Endothelial cell of umbilical vein (primary cell): ENCODE measurements around the gene HIVEP1. TPM values are rescaled to one million over a fixed set of nuclear protein-coding genes. Genes with fewer than 3 reads are reported as not detected.

ENCODE experiments used
- BruUV-seq: library from RNA; stranded (reverse); fragments of 400-500 nt; replicated peaks from 2 replicates; lab custom pipeline; 2021; lab: Mats Ljungman, UMichigan
- CTCF ChIA-PET: fragments of 300-600, 350-600 bp; sonication (Branson Sonifier 250); formaldehyde crosslinking; loops from one replicate; lab custom pipeline; 2021; ENCODE audit warnings: antibody characterized with exemption, inconsistent platforms; lab: Charles Lee
- POLR2A ChIA-PET: fragments of 300-600, 350-600 bp; sonication (Branson Sonifier 250); formaldehyde crosslinking; loops from one replicate; lab custom pipeline; 2021; ENCODE audit warnings: antibody characterized with exemption, inconsistent platforms; lab: Charles Lee
- DNase-seq: peaks from one replicate; pipeline ENCODE4 v3.0.0-alpha.2; 2011; ENCODE audit warnings: low read depth, low spot score
- FAIRE-seq: peaks from 2 replicates; lab custom pipeline; 2011; peaks lifted over from hg19 to GRCh38; lab: Jason Lieb, UNC
- H2AFZ ChIP-seq: 2 replicates; pipeline ENCODE4 v1.6.0; 2012; ENCODE audit warnings: low read depth, low read length, control low read depth, inconsistent platforms
- H3K27ac ChIP-seq: 2 replicates; pipeline ENCODE4 v1.5.1; 2011; ENCODE audit warnings: low read depth, mild to moderate bottlenecking, control low read depth, low read length, moderate library complexity; ENCODE audit not compliant: insufficient read depth
- H3K27me3 ChIP-seq, 2 experiments: 2 replicates each; pipeline versions ENCODE4 v1.6.0 to v1.6.1; 2011; ENCODE audit warnings: low read length in 2 of 2, mixed read lengths in 1 of 2; ENCODE audit not compliant: control insufficient read depth in 2 of 2, insufficient read depth in 2 of 2
- H3K36me3 ChIP-seq, 2 experiments: 2 replicates in 1 of 2; 3 replicates in 1 of 2; pipeline ENCODE4 v1.5.1; 2011; ENCODE audit warnings: low read length in 2 of 2, mild to moderate bottlenecking in 1 of 2, moderate library complexity in 1 of 2; ENCODE audit not compliant: control insufficient read depth in 2 of 2, insufficient read depth in 2 of 2; ENCODE audit errors: extremely low read depth in 1 of 2
- H3K4me1 ChIP-seq: 3 replicates; pipeline ENCODE4 v1.5.1; 2011; ENCODE audit warnings: mild to moderate bottlenecking, low read length; ENCODE audit not compliant: control insufficient read depth, insufficient read depth; ENCODE audit errors: extremely low read depth
- H3K4me2 ChIP-seq: 2 replicates; pipeline ENCODE4 v1.6.1; 2011; ENCODE audit warnings: low read length, control low read depth, mixed read lengths; ENCODE audit not compliant: insufficient read depth
- H3K4me3 ChIP-seq, 3 experiments: fragments of 200-600 bp in 1 of 3; sonication (generic), shearing (Covaris generic) in 1 of 3; replicated peaks in 1 of 3; 2 replicates each; pipeline ENCODE4 v1.5.1; 2011 to 2016; ENCODE audit warnings: control low read depth in 3 of 3, low read length in 3 of 3, mild to moderate bottlenecking in 2 of 3, inconsistent platforms in 1 of 3, low read depth in 1 of 3, moderate library complexity in 1 of 3; ENCODE audit not compliant: insufficient read depth in 1 of 3
- H3K79me2 ChIP-seq: 2 replicates; pipeline ENCODE4 v1.6.0; 2012; ENCODE audit warnings: low read length, inconsistent platforms; ENCODE audit not compliant: control insufficient read depth, insufficient read depth
- H3K9ac ChIP-seq: replicated peaks from 2 replicates; pipeline ENCODE3; 2011; ENCODE audit warnings: low read length, control low read depth; ENCODE audit not compliant: insufficient read depth; ENCODE audit errors: extremely low read depth
- H3K9me1 ChIP-seq: replicated peaks from 3 replicates; pipeline ENCODE4 v1.6.0; 2011; ENCODE audit warnings: mild to moderate bottlenecking, low read length; ENCODE audit not compliant: control insufficient read depth, insufficient read depth; ENCODE audit errors: extremely low read depth
- H3K9me3 ChIP-seq: replicated peaks from 2 replicates; pipeline ENCODE4 v1.5.1; 2012; ENCODE audit warnings: low read length, inconsistent platforms; ENCODE audit not compliant: control insufficient read depth, insufficient read depth
- H4K20me1 ChIP-seq: replicated peaks from 2 replicates; pipeline ENCODE3; 2011; ENCODE audit warnings: mild to moderate bottlenecking, low read length; ENCODE audit not compliant: control insufficient read depth, insufficient read depth; ENCODE audit errors: extremely low read depth
- CTCF ChIP-seq, 2 donors: IDR thresholded peaks; 1 replicate in 1 of 2; 2 replicates in 1 of 2; pipeline ENCODE4 v1.5.1; 2011; ENCODE audit warnings: low read length in 2 of 2, mild to moderate bottlenecking in 2 of 2, moderate library complexity in 2 of 2, control low read depth in 1 of 2, inconsistent platforms in 1 of 2, low read depth in 1 of 2; ENCODE audit not compliant: insufficient read depth in 1 of 2; ENCODE audit errors: extremely low read depth in 1 of 2
- EZH2 ChIP-seq: IDR thresholded peaks from 2 replicates; pipeline ENCODE4 v1.6.1; 2012; ENCODE audit warnings: borderline replicate concordance, low read depth, mild to moderate bottlenecking, moderate library complexity, low read length, inconsistent platforms; ENCODE audit not compliant: severe bottlenecking
- FOS ChIP-seq: IDR thresholded peaks from 2 replicates; pipeline ENCODE4 v1.6.1; 2011; ENCODE audit warnings: mild to moderate bottlenecking, low read length, moderate library complexity, borderline replicate concordance; ENCODE audit not compliant: insufficient read depth
- GATA2 ChIP-seq: IDR thresholded peaks from 2 replicates; pipeline ENCODE4 v1.7.0; 2011; ENCODE audit warnings: low read depth, mild to moderate bottlenecking, moderate library complexity, mixed read lengths, low read length; ENCODE audit not compliant: insufficient read length, insufficient read depth
- JUN ChIP-seq: IDR thresholded peaks from 2 replicates; pipeline ENCODE4 v1.6.1; 2011; ENCODE audit warnings: borderline replicate concordance, low read depth; ENCODE audit not compliant: insufficient read length, insufficient read depth
- MAX ChIP-seq: IDR thresholded peaks from 2 replicates; pipeline ENCODE4 v1.6.1; 2011; ENCODE audit not compliant: insufficient read depth, insufficient read length
- MYC ChIP-seq: IDR thresholded peaks from one replicate; pipeline ENCODE4 v1.6.1; 2011; ENCODE audit warnings: mild to moderate bottlenecking, low read depth, low read length
- POLR2A ChIP-seq: IDR thresholded peaks from 2 replicates; pipeline ENCODE4 v1.6.1; 2012; ENCODE audit warnings: low read depth, mild to moderate bottlenecking, control low read depth, low read length
- POLR2AphosphoS5 ChIP-seq: IDR thresholded peaks from 2 replicates; pipeline ENCODE4 v1.6.1; 2012; ENCODE audit warnings: low read depth, mild to moderate bottlenecking, control low read depth, low read length, moderate library complexity; ENCODE audit not compliant: insufficient read depth
- dilution Hi-C: fragments of 300-500 bp; cut with MboI; formaldehyde crosslinking; loops from one replicate; pipeline ENCODE4 v1.15.0; 2019; ENCODE audit warnings: low sequenced_read_pairs; ENCODE audit not compliant: extremely low pct_ligation_motif_present
- intact Hi-C: fragments of 100-400 bp; cut with micrococcal nuclease; formaldehyde crosslinking; loops from one replicate; pipeline ENCODE4 v1.10.0; 2022
- polyA plus RNA-seq, 4 experiments: library from polyadenylated mRNA; depleted of rRNA in 3 of 4; stranded (reverse) in 3 of 4; unstranded in 1 of 4; fragments of >200 nt; gene quantifications; 2 replicates each; pipeline versions ENCODE4 v1.2.1 to v1.2.3, GENCODE V29; 2011 to 2012; ENCODE audit warnings: missing spikeins in 1 of 4
- total RNA-seq: library from RNA; stranded (reverse); gene quantifications from 2 replicates; pipeline ENCODE4 v1.2.3, GENCODE V29; 2021

HIVEP1 gene
- total and polyA plus RNA-seq, 2 donors (not counting 3 experiments of a cell fraction or from before 2014, with no cell fraction given) = 33.5 to 49.2 TPM

- no peak overlapping the region for H3K27ac ChIP-seq
- no peak for FAIRE-seq
- H3K4me3 ChIP-seq = no peak overlapping the region
- H3K9ac ChIP-seq = no peak overlapping the region
- dilution Hi-C loops (no loop called here), intact Hi-C loops (loop anchor here (10.0 kb wide), 1 partner anchor 541 kb away; no protein-coding TSS in a partner anchor)
- H3K27me3 ChIP-seq = no peaks in the 10 kb centered on the region
- ChIA-PET POLR2A (no interaction called here), CTCF (no interaction called here)
- peaks cover 14% of the 10 kb centered on the region for H3K4me1 ChIP-seq
- H3K36me3 ChIP-seq = no peaks in the 10 kb centered on the region
- no peak for DNase-seq
- H3K9me1 ChIP-seq = no peaks in the 10 kb centered on the region
- peaks cover 36% of the 10 kb centered on the region for H3K79me2 ChIP-seq
- H3K9me3 ChIP-seq = no peaks in the 10 kb centered on the region
- TF ChIP-seq MYC = no peak
- no TSS peak for BruUV-seq
- no peak overlapping the region for H2AFZ ChIP-seq
- peaks cover 16% of the 10 kb centered on the region for H4K20me1 ChIP-seq
- H3K4me2 ChIP-seq = no peak overlapping the region
Observed at GRCh38 chr6:12064131-12064530, 52.0 kb downstream of the HIVEP1 start.

- CTCF ChIA-PET = interaction anchor here (1.5 to 2.4 kb wide), 2 partner anchors 34 to 169 kb away, joined by 5 to 16 read pairs; no protein-coding TSS in a partner anchor
- peaks cover 16% of the 10 kb centered on the region for H4K20me1 ChIP-seq
- no peak for TF ChIP-seq GATA2
- no peak for TF ChIP-seq EZH2
- TF ChIP-seq CTCF (IDR thresholded peaks at IDR 0.05; ENCODE audit: extremely low read depth in 1 of 2, insufficient read depth in 1 of 2, low read depth in 1 of 2, low read length in 2 of 2) = no peak
- TF ChIP-seq MAX = no peak
- TF ChIP-seq POLR2AphosphoS5 = no peak
- TF ChIP-seq FOS = no peak
- TF ChIP-seq JUN = no peak
- TF ChIP-seq POLR2A = no peak
- no peak for TF ChIP-seq MYC
- peaks cover 14% of the 10 kb centered on the region for H3K4me1 ChIP-seq
- no peak overlapping the region for H3K4me3 ChIP-seq
- H3K79me2 ChIP-seq = peaks cover 33% of the 10 kb centered on the region
- no peaks in the 10 kb centered on the region for H3K27me3 ChIP-seq
- no peaks in the 10 kb centered on the region for H3K9me1 ChIP-seq
- H3K27ac ChIP-seq = no peak overlapping the region
- H3K36me3 ChIP-seq = no peaks in the 10 kb centered on the region
- H3K9me3 ChIP-seq = no peaks in the 10 kb centered on the region
- no peak overlapping the region for H3K4me2 ChIP-seq
- POLR2A ChIA-PET = no interaction called here
- no TSS peak for BruUV-seq
- dilution Hi-C loops (no loop called here), intact Hi-C loops (loop anchor here (5.0 to 10.0 kb wide), 2 partner anchors 168 to 540 kb away; no protein-coding TSS in a partner anchor)
- no peak overlapping the region for H3K9ac ChIP-seq
- DNase-seq = no peak
- no peak overlapping the region for H2AFZ ChIP-seq
- no peak for FAIRE-seq
Observed at GRCh38 chr6:12064538-12065071, 52.5 kb downstream of the HIVEP1 start.
